H1 (cell line): ENCODE measurements around the gene CDC42EP5. TPM values are rescaled to one million over a fixed set of nuclear protein-coding genes. Genes with fewer than 3 reads are reported as not detected.

Experiments
- CHD2 ChIP-seq: IDR thresholded peaks from 2 replicates; pipeline ENCODE4 v1.6.1; 2012; ENCODE audit warnings: low read length, improper control_type of control experiment
- CHD7 ChIP-seq: fragments of 300-600 bp; sonication (generic); IDR thresholded peaks from 2 replicates; pipeline ENCODE4 v1.7.1; 2012; ENCODE audit warnings: low read length, moderate library complexity, mild to moderate bottlenecking, inconsistent platforms; ENCODE audit not compliant: insufficient replicate concordance
- HDAC2 ChIP-seq, 2 experiments: fragments of 300-600 bp in 1 of 2; sonication (generic) in 1 of 2; IDR thresholded peaks; 2 replicates each; pipeline ENCODE4 v1.6.1; 2011 to 2012; ENCODE audit warnings: low read depth in 2 of 2, low read length in 2 of 2, mild to moderate bottlenecking in 2 of 2, moderate library complexity in 2 of 2, borderline replicate concordance in 1 of 2, inconsistent platforms in 1 of 2
- HDAC6 ChIP-seq: IDR thresholded peaks from one replicate; pipeline ENCODE4 v1.7.1; 2012; ENCODE audit warnings: low read depth, mild to moderate bottlenecking, inconsistent platforms, low read length, moderate library complexity
- NRF1 ChIP-seq: IDR thresholded peaks from 2 replicates; pipeline ENCODE4 v1.6.1; 2011; ENCODE audit warnings: mild to moderate bottlenecking, low read depth, low read length, improper control_type of control experiment
- PHF8 ChIP-seq: fragments of 200-600 bp; sonication (generic); conservative IDR thresholded peaks from 2 replicates; pipeline ENCODE4 v1.7.1; 2012; ENCODE audit warnings: low read depth, mild to moderate bottlenecking, inconsistent platforms, low read length, moderate library complexity
- POU5F1 ChIP-seq: IDR thresholded peaks from 2 replicates; pipeline ENCODE4 v1.6.1; 2011; ENCODE audit warnings: low read depth, mild to moderate bottlenecking, low read length, moderate library complexity
- SP4 ChIP-seq: IDR thresholded peaks from 2 replicates; pipeline ENCODE4 v1.6.1; 2012; ENCODE audit warnings: low read length, inconsistent platforms
- SUZ12 ChIP-seq: fragments of 200-600 bp; sonication (generic); IDR thresholded peaks from 2 replicates; pipeline ENCODE4 v1.6.1; 2012; ENCODE audit warnings: mild to moderate bottlenecking, inconsistent platforms, low read length, moderate library complexity, mixed read lengths
- ZNF274 ChIP-seq: IDR thresholded peaks from 2 replicates; pipeline ENCODE4 v1.7.0; 2012; ENCODE audit warnings: low read length, borderline replicate concordance; ENCODE audit errors: extremely low read depth
- polyA plus RNA-seq, 7 experiments: library from polyadenylated mRNA; depleted of rRNA in 3 of 7; stranded (reverse) in 5 of 7; unstranded in 2 of 7; fragments of >200 nt in 5 of 7; fragments of 200-250 nt in 2 of 7; gene quantifications; 1 replicate in 5 of 7; 2 replicates in 1 of 7; 4 replicates in 1 of 7; pipeline versions ENCODE4 v1.2.1 to v1.2.3, GENCODE V29; 2011 to 2013; ENCODE audit warnings: missing spikeins in 2 of 7, mixed read lengths in 2 of 7
- total RNA-seq: library from RNA; stranded (reverse); fragmentation: NEBNext Ultra II Directional; extraction: Animal tissue kit (Norgen Biotek cat#: 25700); gene quantifications from 2 replicates; pipeline ENCODE4 v1.2.1, GENCODE V29; 2021

CDC42EP5 gene
- total and polyA plus RNA-seq, 2 of the 8 experiments (the other 6 are each of a cell fraction or from before 2014, with no cell fraction given) = 1.8 to 2.1 TPM

- TF ChIP-seq SUZ12 (no peak), HDAC2 (IDR thresholded peaks at IDR 0.05; ENCODE audit: borderline replicate concordance in 1 of 2, low read depth in 2 of 2, low read length in 2 of 2) (peak in 1 of 2 experiments; percentile 66; a peak in 1 of 4 replicates), NRF1 (no peak), SP4 (no peak), CHD2 (0 out of 2 replicates have a peak, but pooled peaks have one; percentile 12), HDAC6 (no peak), CHD7 (no peak), PHF8 (peak; percentile 92), ZNF274 (no peak), POU5F1 (no peak)
Measured at GRCh38 chr19:54464630-54465425, 8.3 kb downstream of the CDC42EP5 start (continued).
